CD4-positive, alpha-beta T cell treated with Interferon alpha-2 for 1 hour (primary cell): Measurements from ENCODE around the gene TRIM23.

Source experiments
- DNase-seq, 2 donors: peaks; one replicate each; pipeline ENCODE4 v3.0.0-alpha.2; 2020 to 2022

The TRIM23 gene

DNA sequence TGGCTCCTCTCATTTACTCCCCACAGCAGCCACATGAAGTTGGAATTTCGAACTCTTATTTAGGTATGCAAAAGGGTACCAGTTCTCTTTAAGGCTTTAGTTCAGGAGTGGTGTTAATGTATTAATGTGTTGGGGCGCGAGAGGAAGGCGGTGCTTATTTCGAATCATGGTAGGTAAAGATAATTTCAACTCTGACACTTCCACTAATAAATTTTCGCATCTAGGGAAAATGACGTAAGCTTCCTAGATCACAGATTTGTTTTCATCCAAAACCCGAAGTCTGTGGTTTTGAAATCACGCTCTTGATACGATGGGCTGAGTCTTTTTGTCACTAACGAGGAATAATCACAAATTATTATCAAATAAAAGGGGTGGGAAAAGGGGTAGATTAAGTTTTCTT, 60.4 kb downstream of the TRIM23 start:
- DNase-seq: peak in 1 of 2 donors; percentile 30

DNA sequence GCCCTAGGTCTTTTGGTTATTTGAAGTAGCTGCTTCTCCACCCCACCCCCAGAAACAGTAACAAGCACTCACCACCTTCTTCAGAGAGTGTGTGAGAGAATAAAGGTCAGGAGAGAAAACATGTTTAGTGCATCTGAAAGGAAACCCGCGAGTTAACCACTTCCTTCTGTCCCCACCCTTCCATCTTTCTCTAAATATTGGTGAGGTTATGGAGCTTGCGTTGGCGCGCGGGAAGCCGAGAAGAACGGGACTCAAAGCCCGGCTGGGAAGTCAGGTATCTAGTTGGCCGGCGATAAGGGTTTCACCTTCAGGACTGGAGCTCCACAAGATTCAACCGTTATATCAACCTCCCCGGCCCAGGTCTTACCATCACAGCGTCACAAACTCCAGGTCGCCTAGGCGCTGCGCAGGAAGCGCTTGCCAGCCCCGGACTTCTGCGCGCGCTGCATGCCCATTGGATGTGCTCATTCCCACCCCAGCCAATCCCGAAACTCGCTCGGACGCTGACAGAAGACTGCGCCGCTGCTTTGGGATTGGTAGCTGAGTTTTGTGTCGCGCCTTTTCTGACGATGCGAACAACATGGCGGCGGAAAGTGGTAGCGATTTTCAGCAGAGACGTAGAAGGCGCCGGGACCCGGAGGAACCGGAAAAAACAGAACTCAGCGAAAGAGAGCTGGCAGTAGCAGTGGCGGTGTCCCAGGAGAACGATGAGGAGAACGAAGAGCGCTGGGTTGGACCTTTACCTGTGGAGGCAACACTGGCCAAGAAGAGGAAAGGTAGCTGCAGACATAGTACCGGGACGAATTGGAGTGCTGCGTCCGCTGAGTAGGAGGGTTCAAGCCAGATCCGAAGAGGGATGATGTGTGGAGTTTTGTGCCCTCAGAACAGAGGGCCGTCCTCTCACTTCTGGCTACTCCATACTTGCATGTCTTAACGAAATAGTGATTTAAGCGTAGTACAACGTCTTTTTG, 61.1 kb downstream of the TRIM23 start, which contains the start of the genes CENPK and PPWD1:
Gene CENPK (minus strand): TSS at position 438 of the 971 bp plus-strand sequence. CDS start 8,261 bp downstream, outside the sequence.
Gene PPWD1 (plus strand): TSS at position 566 of the 971 bp plus-strand sequence. CDS start 15 bp downstream, at position 581.
- peak; percentile 93 to 96 for DNase-seq

DNA sequence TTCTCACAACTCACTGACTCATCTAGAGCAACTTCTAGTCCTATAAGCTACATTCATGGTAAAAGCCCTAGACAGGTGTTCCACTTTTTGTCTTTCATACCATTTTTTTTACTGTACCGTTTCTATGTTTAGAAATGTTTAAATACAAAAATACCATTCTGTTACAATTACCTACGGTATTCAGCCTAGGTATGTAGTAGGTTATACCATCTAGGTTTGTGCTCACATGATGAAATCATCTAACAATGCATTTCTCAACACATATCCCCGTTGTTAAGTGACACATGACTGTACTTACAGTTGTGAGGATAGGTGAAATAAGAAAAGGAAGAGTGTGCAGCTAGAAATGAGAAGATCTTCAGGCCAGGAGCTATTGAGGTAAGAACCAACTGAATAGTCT, 67.4 kb downstream of the TRIM23 start:
- no peak for DNase-seq

DNA sequence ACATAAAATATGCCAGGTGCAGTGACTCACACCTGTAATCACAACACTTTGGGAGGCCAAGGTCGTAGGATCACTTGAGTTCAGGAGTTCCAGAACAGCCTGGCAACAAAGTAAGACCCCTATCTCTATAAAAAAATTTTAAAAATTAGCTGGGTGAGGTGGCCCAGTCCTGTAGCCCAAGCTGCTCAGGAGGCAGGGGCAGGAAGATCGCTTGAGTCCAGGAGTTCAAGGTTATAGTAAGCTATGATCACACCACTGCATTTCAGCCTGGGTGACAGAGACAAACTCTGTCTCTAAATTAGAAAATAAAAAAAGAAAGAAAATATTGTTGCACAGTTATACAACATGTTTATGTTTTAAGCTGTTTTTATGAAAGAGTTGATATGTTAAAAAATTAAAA, 68.0 kb downstream of the TRIM23 start:
- no peak for DNase-seq

DNA sequence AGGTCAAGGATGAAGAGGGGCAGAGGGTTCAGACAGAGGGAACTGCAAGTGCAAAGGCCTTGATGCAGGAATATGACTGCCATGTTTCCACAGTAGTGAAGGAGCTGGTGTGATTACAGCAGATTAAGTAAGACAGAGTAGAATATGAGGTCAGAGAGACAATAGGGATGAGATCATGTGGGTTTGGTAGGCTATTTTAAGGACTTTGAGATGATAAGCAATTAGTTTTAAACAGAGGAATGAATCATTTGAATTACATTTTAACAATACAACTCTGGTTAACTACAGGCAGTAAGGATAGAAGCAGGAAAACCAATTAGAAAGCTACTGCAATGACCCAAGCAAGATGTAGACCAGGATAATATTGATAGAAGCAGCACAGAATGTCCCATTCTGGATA, 68.8 kb downstream of the TRIM23 start:
- no peak for DNase-seq

DNA sequence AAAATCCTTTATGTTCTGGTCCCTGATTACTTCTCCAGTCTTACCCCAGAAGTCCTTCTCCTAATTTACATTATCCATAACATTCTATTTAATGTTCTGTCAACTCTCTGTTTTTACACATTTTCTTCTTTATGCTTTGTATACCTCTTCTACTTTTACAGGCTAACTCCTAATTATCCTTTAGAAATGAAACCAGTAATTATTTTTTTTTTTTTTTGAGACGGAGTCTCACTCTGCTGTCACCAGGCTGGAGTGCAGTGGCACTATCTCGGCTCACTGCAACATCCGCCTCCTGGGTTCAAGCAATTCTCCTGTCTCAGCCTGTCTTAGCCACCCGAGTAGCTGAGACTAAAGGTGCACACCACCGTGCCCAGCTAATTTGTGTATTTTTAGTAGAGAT, 70.2 kb downstream of the TRIM23 start:
- no peak for DNase-seq

DNA sequence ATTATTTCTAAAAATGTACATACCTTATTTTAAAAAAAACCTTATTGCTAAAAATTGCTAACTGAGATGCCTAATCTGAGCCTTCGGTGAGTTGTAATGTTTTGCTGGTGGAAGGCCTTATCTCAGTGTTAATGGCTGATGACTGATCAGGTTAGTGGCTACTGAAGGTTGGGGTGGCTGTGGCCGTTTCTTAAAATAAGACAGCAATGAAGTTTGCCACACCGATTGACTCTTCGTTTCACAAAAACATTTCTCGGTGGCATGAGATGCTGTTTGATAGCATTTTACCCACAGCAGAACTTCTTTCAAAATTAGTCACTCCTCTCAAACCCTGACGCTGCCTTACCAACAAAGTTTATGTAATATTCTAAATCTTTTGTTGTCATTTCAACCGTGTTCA, 75.9 kb downstream of the TRIM23 start:
- DNase-seq: no peak

DNA sequence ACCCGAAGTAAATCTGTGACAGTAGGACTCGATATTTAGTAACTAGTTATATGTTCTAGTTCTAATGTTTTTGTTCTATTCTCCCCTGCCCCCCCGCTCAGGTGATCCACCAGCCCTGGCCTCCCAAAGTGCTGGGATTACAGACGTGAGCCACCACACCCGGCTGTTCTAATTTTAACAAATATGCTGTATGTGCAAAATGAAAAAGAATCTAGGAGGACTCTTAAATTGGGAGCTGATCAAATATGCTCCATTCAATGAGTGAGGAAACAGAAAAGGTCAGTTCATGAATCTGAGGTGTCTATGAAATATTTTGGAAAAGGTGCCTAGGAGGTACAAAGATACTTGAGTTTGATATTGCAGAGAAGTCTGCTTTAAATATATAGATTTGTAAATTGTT, 78.0 kb downstream of the TRIM23 start:
- DNase-seq: no peak

DNA sequence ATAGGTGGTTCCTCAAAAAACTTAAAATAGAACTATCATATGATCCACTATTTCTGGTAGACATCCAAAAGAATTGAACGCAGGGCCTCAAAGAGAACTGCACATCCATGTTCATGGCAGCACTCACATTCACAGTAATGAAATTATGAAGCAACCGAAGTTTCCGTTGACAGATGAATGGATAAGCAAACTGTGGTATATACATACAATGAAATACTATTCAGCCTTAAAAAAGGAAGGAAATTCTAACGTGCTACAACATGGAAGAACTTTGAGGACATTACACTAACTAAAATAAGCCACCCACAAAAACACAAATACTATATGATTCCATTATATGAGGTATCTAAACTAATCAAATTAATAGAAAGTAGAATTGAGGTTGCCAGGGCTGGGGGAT, 79.7 kb downstream of the TRIM23 start:
- DNase-seq: no peak

DNA sequence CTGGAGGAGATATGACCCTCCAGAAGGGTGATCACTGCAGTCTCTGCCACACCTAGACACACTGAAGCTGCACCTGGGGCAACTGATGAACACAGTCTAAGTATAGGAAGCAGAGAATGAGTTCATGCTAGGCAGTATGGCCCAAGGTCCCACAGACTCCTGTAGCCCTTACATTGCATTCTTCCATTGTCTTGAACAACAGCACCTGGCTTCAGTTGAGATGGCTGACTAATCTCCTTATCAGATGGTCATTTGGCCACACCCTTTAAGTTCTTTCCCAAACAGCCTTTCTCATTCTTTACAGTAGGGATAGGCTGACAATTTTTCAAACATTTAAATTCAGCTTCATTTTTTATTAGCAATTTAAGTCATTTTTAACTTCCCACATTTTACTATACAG, 84.3 kb downstream of the TRIM23 start:
- DNase-seq: no peak
